ENCODE measurements around the gene CTNND1. TPM values are rescaled to one million over a fixed set of nuclear protein-coding genes. Genes with fewer than 3 reads are reported as not detected.

CTNND1 gene
- total and polyA plus RNA-seq, 3 donors from 2014 or later: 134 to 227 (median 178) TPM

DNA sequence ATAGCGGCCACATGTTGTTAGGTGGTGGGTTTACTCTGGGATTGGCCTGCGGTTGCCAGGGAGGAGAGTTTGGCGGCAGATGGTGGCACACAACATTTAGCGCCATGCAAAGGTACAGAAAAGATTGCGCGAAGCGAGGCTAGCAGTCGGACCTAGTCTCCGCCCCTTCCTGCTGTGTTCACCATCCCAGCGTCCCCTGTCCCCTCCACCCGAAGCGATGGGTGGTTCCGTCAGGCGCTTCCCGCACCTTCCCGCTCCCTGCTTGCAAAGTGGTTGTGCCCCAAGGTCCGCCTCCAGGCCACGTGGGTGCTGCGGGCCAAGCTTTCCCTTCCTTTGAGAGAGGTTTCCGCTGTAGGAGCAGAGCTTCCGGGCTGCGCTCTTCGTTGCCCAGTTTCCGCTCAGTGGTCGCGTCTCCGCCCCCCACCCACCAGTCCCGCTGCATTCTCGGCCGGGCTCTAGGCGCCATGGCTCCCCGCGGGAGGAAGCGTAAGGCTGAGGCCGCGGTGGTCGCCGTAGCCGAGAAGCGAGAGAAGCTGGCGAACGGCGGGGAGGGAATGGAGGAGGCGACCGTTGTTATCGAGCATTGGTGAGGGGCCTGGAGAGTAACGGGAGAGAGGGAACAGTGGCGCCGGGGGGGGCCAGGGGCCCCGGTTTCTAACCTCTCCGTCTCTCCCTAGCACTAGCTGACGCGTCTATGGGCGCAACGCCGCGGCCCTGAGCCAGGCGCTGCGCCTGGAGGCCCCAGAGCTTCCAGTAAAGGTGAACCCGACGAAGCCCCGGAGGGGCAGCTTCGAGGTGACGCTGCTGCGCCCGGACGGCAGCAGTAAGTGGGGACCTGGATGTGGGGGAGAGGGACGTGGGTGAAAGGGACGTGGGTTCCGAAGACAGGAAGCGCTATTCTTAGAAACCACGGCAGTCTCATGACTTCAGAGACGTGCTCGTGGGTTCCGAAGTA is 20.2 kb upstream of the CTNND1 start, which contains the start of gene SELENOH:
SELENOH (plus strand) TSS at position 360 of the 955 bp plus-strand sequence; CDS start at position 465, 105 bp downstream.
- Histone ChIP-seq H3K36me3 (ENCODE audit: low read depth, missing control alignments) (no peaks in the 10 kb centered on the region), H3K4me1 (peaks cover 11% of the 10 kb centered on the region), H3K9me3 (no peaks in the 10 kb centered on the region), H3K27ac (peak within 1 kb of the TSS; percentile 89 to 91), H3K27me3 (no peaks in the 10 kb centered on the region), H3K4me3 (peak within 1 kb of the TSS; percentile 73 to 87)
- intact Hi-C loops (cut with DNase I; ENCODE audit: low total_unique reads): loop anchor here (10.0 kb wide), 1 partner anchor 63 kb away; no protein-coding TSS in a partner anchor
- 1 to 4% methylated on average over 41 to 75 of the region's 75 CpGs for WGBS, 2 donors
- DNase-seq: peak; percentile 97
- TF ChIP-seq POLR2A (IDR thresholded peaks at IDR 0.05): no peak
- TF ChIP-seq, protein P1, sequence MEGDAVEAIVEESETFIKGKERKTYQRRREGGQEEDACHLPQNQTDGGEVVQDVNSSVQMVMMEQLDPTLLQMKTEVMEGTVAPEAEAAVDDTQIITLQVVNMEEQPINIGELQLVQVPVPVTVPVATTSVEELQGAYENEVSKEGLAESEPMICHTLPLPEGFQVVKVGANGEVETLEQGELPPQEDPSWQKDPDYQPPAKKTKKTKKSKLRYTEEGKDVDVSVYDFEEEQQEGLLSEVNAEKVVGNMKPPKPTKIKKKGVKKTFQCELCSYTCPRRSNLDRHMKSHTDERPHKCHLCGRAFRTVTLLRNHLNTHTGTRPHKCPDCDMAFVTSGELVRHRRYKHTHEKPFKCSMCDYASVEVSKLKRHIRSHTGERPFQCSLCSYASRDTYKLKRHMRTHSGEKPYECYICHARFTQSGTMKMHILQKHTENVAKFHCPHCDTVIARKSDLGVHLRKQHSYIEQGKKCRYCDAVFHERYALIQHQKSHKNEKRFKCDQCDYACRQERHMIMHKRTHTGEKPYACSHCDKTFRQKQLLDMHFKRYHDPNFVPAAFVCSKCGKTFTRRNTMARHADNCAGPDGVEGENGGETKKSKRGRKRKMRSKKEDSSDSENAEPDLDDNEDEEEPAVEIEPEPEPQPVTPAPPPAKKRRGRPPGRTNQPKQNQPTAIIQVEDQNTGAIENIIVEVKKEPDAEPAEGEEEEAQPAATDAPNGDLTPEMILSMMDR (IDR thresholded peaks at IDR 0.05): no peak

DNA sequence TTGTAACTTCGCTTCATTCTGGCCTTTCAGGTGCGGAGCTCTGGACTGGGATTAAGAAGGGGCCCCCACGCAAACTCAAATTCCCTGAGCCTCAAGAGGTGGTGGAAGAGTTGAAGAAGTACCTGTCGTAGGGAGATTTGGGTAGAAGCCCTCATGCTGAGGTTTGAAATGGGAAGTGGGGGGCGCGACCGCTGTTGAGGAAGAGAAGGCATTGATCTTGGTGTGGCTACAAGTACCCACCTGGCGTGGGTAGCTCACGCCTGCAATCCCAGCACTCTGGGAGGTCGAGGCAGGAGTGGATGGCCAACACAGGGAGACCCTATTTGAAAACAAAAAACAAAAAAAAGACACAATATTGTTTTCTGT is 19.5 kb upstream of the CTNND1 start:
- H3K4me3 ChIP-seq: peak overlapping the region; percentile 73 to 87
- H3K36me3 ChIP-seq (ENCODE audit: low read depth, missing control alignments): no peaks in the 10 kb centered on the region
- H3K4me1 ChIP-seq: peaks cover 11% of the 10 kb centered on the region
- DNase-seq: no peak
- 0 to 4% methylated on average over 9 to 10 of the region's 10 CpGs for WGBS, 2 donors
- intact Hi-C loops (cut with DNase I; ENCODE audit: low total_unique reads): loop anchor here (10.0 kb wide), 1 partner anchor 63 kb away; no protein-coding TSS in a partner anchor
- H3K27ac ChIP-seq: peak overlapping the region; percentile 89 to 91
- H3K27me3 ChIP-seq: no peaks in the 10 kb centered on the region
- H3K9me3 ChIP-seq: no peaks in the 10 kb centered on the region
- TF ChIP-seq POLR2A (IDR thresholded peaks at IDR 0.05): no peak
- TF ChIP-seq, protein P1 (IDR thresholded peaks at IDR 0.05): no peak

DNA sequence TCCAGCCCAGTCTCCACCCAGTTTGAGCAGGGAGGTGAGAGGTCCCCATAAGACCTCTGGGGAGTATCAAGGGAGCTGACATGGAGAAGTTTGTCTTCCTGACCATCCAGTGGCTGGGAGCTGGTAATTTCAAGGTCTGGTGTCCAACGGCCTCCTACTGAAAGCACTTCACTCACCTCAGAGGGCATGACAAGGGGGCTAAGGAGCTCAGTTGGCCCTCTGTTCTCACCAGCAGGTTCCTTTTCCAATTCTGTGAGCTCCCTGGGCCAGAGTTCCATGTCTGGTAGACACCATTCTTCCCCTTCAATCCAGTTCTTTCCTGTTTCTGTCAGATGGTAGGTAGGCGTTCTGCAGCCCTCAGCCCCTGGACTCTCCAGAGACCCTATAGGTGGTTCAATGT is 17.2 kb upstream of the CTNND1 start:
- no peaks in the 10 kb centered on the region for H3K27me3 ChIP-seq
- TF ChIP-seq POLR2A (IDR thresholded peaks at IDR 0.05): no peak
- TF ChIP-seq, protein P1 (IDR thresholded peaks at IDR 0.05): no peak
- H3K4me3 ChIP-seq: no peak overlapping the region
- 82 to 94% methylated on average over 2 of the region's 2 CpGs for WGBS, 2 donors
- H3K4me1 ChIP-seq: peaks cover 11% of the 10 kb centered on the region
- no peak for DNase-seq
- intact Hi-C loops (cut with DNase I; ENCODE audit: low total_unique reads): loop anchor here (10.0 kb wide), 1 partner anchor 60 kb away; no protein-coding TSS in a partner anchor
- H3K27ac ChIP-seq: no peak overlapping the region
- H3K36me3 ChIP-seq (ENCODE audit: low read depth, missing control alignments): no peaks in the 10 kb centered on the region
- no peaks in the 10 kb centered on the region for H3K9me3 ChIP-seq

DNA sequence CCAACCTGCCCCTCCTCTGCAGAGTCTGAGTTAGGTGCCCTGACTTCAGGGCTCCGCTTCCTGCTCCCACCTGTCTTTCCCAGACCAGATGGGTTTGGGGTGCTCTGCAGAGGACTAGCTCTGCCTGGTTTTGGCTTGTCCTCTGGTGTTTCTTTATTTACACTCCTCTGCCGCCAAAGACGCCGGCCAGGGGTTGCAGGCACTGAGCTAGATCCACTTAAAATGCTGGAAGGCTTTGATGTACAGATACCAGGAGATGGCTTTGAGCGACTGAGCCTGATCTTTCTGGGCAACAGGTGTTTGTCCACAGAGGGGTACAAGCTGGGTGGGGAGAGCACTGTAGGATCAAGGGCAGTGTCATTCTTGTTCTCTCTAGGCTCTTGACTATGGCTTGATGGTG is 16.4 kb upstream of the CTNND1 start:
- Histone ChIP-seq H3K4me1 (peaks cover 11% of the 10 kb centered on the region), H3K27ac (no peak overlapping the region), H3K27me3 (no peaks in the 10 kb centered on the region), H3K9me3 (no peaks in the 10 kb centered on the region), H3K4me3 (no peak overlapping the region), H3K36me3 (ENCODE audit: low read depth, missing control alignments) (no peaks in the 10 kb centered on the region)
- TF ChIP-seq, protein P1 (IDR thresholded peaks at IDR 0.05): no peak
- TF ChIP-seq POLR2A (IDR thresholded peaks at IDR 0.05): no peak
- 82 to 91% methylated on average over 5 of the region's 5 CpGs for WGBS, 2 donors
- intact Hi-C loops (cut with DNase I; ENCODE audit: low total_unique reads): loop anchor here (10.0 kb wide), 1 partner anchor 60 kb away; no protein-coding TSS in a partner anchor
- no peak for DNase-seq

All from testis (tissue), 3 donors.